ENCODE measurements around the gene IL15.
A peak's percentile ranks its signal among the peaks of the same experiment; 100 is the strongest.
"Not testable (repeated sequence)": the region's sequence is repeated elsewhere in the genome, so short reads cannot be mapped to it uniquely, and the experiment has no call there.

Gene IL15

GRCh38 chr4:141652161-141652778 is 15.9 kb downstream of the IL15 start:
- peak; percentile 89 for DNase-seq

GRCh38 chr4:141654098-141654497 is 17.7 kb downstream of the IL15 start:
- DNase-seq: peak; percentile 93

DNA sequence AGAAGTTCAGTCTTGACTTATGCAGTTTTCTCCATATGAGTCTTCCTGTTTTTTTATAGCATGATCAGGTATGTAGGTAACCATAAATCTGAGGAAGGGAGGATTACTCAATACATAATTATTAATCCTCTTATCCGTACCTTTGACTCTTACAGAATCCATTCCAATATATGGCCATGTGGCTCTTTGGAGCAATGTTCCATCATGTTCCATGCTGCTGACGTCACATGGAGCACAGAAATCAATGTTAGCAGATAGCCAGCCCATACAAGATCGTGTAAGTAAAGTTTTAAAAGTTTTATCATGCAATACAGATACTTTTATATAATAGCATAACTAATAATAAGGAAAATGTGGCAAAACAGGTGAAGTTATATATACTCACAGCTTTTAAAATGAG is 19.6 kb downstream of the IL15 start:
- DNase-seq: no peak

- DNase-seq: peak; percentile 93
These were observed 21.3 kb downstream of the IL15 start for GRCh38 chr4:141657550-141658250.

DNA sequence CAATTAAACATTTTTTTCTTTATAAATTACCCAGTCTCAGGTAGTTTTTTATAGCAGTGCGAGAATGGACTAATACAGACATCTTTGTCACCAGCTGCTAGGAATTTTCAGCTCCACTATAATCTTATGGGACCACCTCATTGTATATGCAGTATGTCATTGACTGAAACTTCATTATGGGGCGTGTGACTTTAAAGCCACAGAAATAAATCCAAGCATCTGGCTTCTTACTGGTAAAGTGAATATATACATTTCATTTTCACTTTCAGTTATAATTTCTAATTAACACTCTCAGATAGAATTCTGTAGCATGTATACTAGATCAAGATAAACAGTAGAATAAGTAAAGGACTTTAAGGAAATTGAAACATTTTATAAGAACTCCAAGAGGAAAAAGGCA is 21.9 kb downstream of the IL15 start:
- peak; percentile 80 for DNase-seq

GRCh38 chr4:141659539-141659938 is 23.2 kb downstream of the IL15 start:
- no peak for DNase-seq

- no peak for DNase-seq
These were observed 24.5 kb downstream of the IL15 start for GRCh38 chr4:141660880-141661279.

GRCh38 chr4:141668200-141668910 is 32.0 kb downstream of the IL15 start:
- no peak for DNase-seq

DNA sequence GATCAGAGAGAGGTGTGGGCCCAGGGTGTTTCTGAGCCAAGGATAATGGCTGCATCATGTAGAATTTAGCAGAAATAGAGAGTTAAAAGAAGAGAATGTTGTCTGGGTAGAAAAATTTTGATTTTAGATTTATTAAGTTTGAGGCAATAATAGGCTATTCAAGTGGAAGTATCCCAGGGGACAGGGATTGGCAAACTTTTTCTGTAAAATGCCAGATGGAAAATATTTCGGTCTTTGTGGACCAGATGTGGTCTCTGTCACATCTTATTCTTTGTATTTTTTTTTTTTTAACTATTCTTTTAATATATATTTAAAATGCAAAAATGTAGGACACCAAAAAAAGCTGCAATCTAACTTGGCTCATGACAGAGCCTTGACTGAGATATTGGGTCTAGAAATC is 33.1 kb downstream of the IL15 start:
- no peak for DNase-seq

DNA sequence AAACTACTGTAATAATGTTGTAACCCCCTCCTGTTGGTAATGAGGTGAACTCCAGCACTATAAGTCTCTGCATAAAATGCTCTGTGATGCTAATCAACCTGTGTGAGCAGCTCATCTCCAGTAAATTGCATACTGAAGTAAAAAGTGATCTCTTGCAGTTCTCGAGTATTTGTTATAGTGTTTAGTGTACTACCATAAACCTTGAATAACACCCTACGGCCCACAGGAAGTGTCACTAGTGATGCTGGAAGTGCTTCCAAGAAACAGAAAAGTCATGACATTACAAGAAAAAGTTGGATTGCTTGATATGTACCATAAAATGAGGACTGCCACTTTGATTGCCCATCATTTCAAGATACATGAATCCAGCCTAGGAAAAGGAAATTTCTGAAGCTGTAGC is 39.0 kb downstream of the IL15 start:
- DNase-seq: no peak

DNA sequence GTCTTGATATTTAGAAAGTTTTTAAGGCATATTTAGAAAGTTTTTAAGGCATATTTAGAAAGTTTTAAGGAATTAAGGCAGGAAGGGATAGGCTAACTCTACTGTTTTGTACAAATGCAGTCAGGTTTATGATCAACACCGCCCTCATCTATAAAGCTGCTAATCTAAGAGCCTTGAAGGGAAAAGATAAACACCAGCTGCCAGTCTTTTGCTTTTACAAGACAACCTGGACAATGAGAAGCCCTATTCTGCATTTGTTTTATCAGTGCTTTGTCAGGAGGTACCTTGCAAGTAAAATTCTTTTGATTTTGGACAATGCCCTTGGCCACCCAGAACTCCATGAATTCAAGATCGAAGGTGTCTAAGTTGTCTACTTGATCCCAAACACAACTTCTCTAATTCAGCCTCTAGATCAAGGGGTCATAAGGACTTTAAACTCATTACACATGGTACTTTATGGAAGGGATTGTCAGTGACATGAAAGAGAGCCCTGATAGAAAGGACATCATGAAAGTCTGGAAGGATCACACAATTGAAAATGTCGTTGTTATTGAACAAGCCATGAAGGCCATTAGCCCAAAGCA is 39.8 kb downstream of the IL15 start:
- DNase-seq: no peak

DNA sequence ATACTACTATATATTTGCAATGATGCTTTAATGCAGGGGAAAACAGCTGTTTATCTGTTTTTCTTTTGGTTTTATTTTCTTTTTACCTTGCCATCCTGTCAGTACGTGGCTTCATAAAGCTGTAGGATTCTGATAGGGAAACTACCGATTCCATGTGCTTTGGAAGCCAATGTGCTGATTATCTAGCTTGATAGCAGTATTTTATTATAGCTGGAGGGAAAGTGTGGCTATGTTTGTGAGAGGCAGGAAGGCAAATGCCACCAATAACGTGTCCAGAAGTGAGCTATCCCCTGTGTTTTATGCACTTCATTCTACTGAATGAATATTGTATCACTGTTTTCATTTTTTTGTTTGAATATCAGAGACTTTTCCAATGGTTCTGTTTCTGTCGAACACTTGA is 43.7 kb downstream of the IL15 start:
- peak; percentile 75 for DNase-seq

GRCh38 chr4:141684785-141685184 is 48.4 kb downstream of the IL15 start:
- no peak for DNase-seq

- no peak for DNase-seq
These were observed 49.9 kb downstream of the IL15 start for GRCh38 chr4:141686146-141686775.

- no peak for DNase-seq
These were observed 50.5 kb downstream of the IL15 start for GRCh38 chr4:141686879-141687278.

DNA sequence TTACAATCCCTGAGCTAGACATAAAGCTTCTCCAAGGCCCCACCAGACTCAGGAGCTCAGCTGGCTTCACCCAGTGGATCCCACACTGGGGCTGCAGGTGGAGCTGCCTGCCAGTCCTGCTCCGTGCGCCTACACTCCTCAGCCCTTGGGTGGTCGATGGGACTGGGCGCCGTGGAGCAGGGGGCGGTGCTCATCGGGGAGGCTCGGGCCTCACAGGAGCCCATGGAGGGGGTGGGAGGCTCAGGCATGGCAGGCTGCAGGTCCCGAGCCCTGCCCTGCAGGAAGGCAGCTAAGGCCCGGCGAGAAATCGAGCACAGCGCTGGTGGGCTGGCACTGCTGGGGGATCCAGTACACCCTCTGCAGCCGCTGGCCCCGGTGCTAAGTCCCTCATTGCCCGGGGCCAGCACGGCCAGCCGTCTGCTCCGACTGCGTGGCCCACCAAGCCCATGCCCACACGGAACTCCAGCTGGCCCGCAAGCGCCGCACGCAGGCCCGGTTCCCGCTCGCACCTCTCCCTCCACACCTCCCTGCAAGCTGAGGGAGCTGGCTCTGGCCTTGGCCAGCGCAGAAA is 53.4 kb downstream of the IL15 start:
- not testable (repeated sequence) for DNase-seq

DNA sequence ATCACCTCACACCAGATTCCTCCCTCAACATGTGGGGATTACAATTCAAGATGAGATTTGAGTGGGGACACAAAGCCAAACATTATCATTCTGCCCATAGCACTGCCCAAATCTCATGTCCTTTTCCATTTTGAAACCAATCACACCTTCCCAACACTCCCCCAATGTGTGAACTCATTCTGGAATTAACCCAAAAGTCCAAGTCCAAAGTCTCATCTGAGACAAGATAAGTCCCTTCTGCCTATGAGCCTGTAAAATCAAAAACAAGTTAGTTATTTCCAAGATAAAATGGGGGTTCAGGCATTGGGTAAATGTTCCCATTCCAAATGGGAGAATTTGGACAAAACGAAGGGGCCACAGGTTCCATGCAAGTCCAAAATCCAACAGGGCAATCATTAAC is 54.9 kb downstream of the IL15 start:
- DNase-seq: not testable (repeated sequence)

DNA sequence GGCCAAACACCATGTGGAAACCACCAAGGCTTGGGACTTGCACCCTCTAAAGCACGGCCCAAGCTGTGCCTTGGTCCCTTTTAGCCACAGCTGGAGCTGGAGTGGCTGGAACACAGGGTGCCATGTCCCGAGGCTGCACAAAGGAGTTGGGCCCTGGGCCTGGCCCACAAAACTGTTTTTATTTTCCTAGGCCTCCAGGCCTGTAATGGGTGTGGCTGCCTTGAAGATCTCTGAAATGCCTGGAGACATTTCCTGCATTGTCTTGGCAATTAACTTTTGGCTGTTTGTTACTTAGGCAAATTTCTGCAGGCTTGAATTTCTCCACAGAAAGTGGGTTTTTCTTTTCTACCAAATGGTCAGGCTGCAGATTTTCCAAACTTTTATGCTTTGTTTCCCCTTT is 55.7 kb downstream of the IL15 start:
- no peak for DNase-seq

DNA sequence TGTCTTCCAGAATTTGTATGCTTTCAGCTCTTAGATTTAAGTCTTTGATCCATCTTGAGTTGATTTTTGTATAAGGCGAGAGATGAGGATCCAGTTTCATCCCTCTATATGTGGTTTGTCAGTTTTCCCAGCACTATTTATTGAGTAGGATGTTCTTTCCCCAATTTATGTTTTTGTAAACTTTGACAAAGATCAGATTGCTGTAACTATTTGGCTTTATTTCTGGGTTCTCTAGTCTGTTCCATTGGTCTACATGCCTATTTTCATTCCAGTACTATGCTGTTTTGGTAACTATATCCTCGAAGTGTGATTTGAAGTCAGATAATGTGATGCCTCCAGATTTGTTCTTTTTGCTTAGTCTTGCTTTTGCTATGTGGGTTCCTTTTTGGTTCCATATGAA is 60.7 kb downstream of the IL15 start:
- no peak for DNase-seq

GRCh38 chr4:141702472-141703182 is 66.2 kb downstream of the IL15 start:
- DNase-seq: peak; percentile 35

GRCh38 chr4:141703497-141703896 is 67.1 kb downstream of the IL15 start:
- no peak for DNase-seq

GRCh38 chr4:141705048-141705746 is 68.8 kb downstream of the IL15 start:
- no peak for DNase-seq
